GM12878 (cell line): ENCODE measurements around the gene TEC. TPM values are rescaled to one million over a fixed set of nuclear protein-coding genes. Genes with fewer than 3 reads are reported as not detected.
A peak's percentile ranks its signal among the peaks of the same experiment; 100 is the strongest.

Experiments used
- ATAC-seq: fragments of 200-7000 bp; cut with Tn5 transposase; 3 replicates; pipeline ENCODE4 v1.9.1; 2020; ENCODE audit warnings: mild to moderate bottlenecking, moderate library complexity
- BruUV-seq: library from RNA; stranded (reverse); fragments of 400-500 nt; replicated peaks from 2 replicates; lab custom pipeline; 2021; lab: Mats Ljungman, UMichigan
- CTCF ChIA-PET: fragments of 300-600 bp; sonication (Branson Sonifier 250); formaldehyde crosslinking; extraction: SDS; loops from one replicate; lab custom pipeline; 2021; ENCODE audit warnings: inconsistent platforms; lab: Yijun Ruan, JAX
- POLR2A ChIA-PET: fragments of 350-600 bp; formaldehyde crosslinking; extraction: SDS; loops from one replicate; lab custom pipeline; 2021; ENCODE audit warnings: inconsistent platforms; lab: Charles Lee
- RAD21 ChIA-PET: fragments of 300-600 bp; sonication (Branson Sonifier 250); formaldehyde crosslinking; loops from one replicate; lab custom pipeline; 2023; ENCODE audit warnings: antibody characterized with exemption; ENCODE audit not compliant: unreplicated experiment; lab: Charles Lee
- SMC1A ChIA-PET: fragments of 300-600 bp; sonication (Branson Sonifier 250); formaldehyde crosslinking; loops from one replicate; lab custom pipeline; 2023; ENCODE audit not compliant: unreplicated experiment, uncharacterized antibody; lab: Charles Lee
- DNase-seq: peaks from one replicate; pipeline ENCODE4 v3.0.0-alpha.2; 2011; ENCODE audit warnings: low read depth, low spot score
- FAIRE-seq: peaks from 3 replicates; lab custom pipeline; 2011; peaks lifted over from hg19 to GRCh38; lab: Jason Lieb, UNC
- H2AFZ ChIP-seq: 2 replicates; pipeline ENCODE4 v1.6.0; 2011; ENCODE audit warnings: low read depth, low read length, control low read depth; ENCODE audit not compliant: control insufficient read depth
- H3K27ac ChIP-seq: 2 replicates; pipeline ENCODE4 v1.5.1; 2011; ENCODE audit warnings: control low read depth; ENCODE audit not compliant: control insufficient read depth, insufficient read depth
- H3K27me3 ChIP-seq, 2 experiments: replicated peaks in 1 of 2; 2 replicates each; pipeline versions ENCODE4 v1.6.0 to v1.6.1; 2011; ENCODE audit warnings: low read length in 1 of 2; ENCODE audit not compliant: control insufficient read depth in 2 of 2, insufficient read depth in 2 of 2
- H3K36me3 ChIP-seq, 2 experiments: 2 replicates each; pipeline ENCODE4 v1.5.1; 2011; ENCODE audit warnings: low read length in 1 of 2; ENCODE audit not compliant: control insufficient read depth in 2 of 2, insufficient read depth in 2 of 2
- H3K4me1 ChIP-seq: 2 replicates; pipeline ENCODE4 v1.6.1; 2011; ENCODE audit warnings: mild to moderate bottlenecking, low read length, moderate library complexity, mixed read lengths; ENCODE audit not compliant: control insufficient read depth, insufficient read depth
- H3K4me2 ChIP-seq: 2 replicates; pipeline ENCODE4 v1.6.0; 2011; ENCODE audit warnings: control low read depth; ENCODE audit not compliant: control insufficient read depth, insufficient read depth
- H3K4me3 ChIP-seq: fragments of 200-600 bp; sonication (generic); 2 replicates; pipeline ENCODE4 v1.5.1; 2016
- H3K79me2 ChIP-seq: 2 replicates; pipeline ENCODE4 v1.6.0; 2011; ENCODE audit warnings: low read length; ENCODE audit not compliant: control insufficient read depth, insufficient read depth
- H3K9ac ChIP-seq: 2 replicates; pipeline ENCODE4 v1.8.0; 2011; ENCODE audit warnings: low read length, control low read depth, mixed read lengths; ENCODE audit not compliant: control insufficient read depth, insufficient read depth
- H3K9me3 ChIP-seq: replicated peaks from 3 replicates; pipeline ENCODE4 v1.5.1; 2011; ENCODE audit warnings: mild to moderate bottlenecking, low read length; ENCODE audit not compliant: control insufficient read depth, insufficient read depth
- H4K20me1 ChIP-seq: 2 replicates; pipeline ENCODE4 v1.6.0; 2011; ENCODE audit not compliant: control insufficient read depth, insufficient read depth
- IKZF2 ChIP-seq, 2 experiments: fragments of 450-650 bp; IDR thresholded peaks; 2 replicates each; pipeline ENCODE4 v1.6.1; 2017; ENCODE audit warnings: mild to moderate bottlenecking in 2 of 2, moderate library complexity in 2 of 2
- JUNB ChIP-seq: IDR thresholded peaks from 2 replicates; pipeline ENCODE4 v1.6.1; 2016; ENCODE audit warnings: antibody characterized with exemption, mild to moderate bottlenecking
- NFYB ChIP-seq: IDR thresholded peaks from 2 replicates; pipeline ENCODE4 v1.6.1; 2011; ENCODE audit warnings: low read depth, mild to moderate bottlenecking, low read length, improper control_type of control experiment, moderate library complexity; ENCODE audit not compliant: insufficient read depth
- RUNX3 ChIP-seq: IDR thresholded peaks from 2 replicates; pipeline ENCODE4 v1.6.1; 2012; ENCODE audit warnings: low read length, inconsistent platforms
- SRF ChIP-seq, 2 experiments: IDR thresholded peaks; 2 replicates each; pipeline ENCODE4 v1.6.1; 2011; ENCODE audit warnings: low read depth in 2 of 2, low read length in 2 of 2, mild to moderate bottlenecking in 1 of 2, moderate library complexity in 1 of 2
- SUPT20H ChIP-seq: IDR thresholded peaks from 2 replicates; pipeline ENCODE4 v1.6.1; 2011; ENCODE audit warnings: low read depth, mild to moderate bottlenecking, low read length, moderate library complexity, borderline replicate concordance; ENCODE audit not compliant: control insufficient read depth
- ZNF217 ChIP-seq: fragments of 450-650 bp; IDR thresholded peaks from 2 replicates; pipeline ENCODE4 v1.6.1; 2017; ENCODE audit warnings: antibody characterized with exemption, mild to moderate bottlenecking
- ZNF384 ChIP-seq: IDR thresholded peaks from 2 replicates; pipeline ENCODE4 v1.6.1; 2012; ENCODE audit warnings: low read depth, mild to moderate bottlenecking, low read length, improper control_type of control experiment, borderline replicate concordance
- WGBS: methylation state at CpG from one replicate; pipeline ENCODE4 v1.1.6; 2016; ENCODE audit warnings: low lambda C conversion rate; ENCODE audit not compliant: insufficient replicate concordance, insufficient coverage; ENCODE audit errors: missing lambda C conversion rate; 5-methylcytosine and 5-hydroxymethylcytosine counted together
- in situ Hi-C: fragments of 300-500 bp; cut with MboI; formaldehyde crosslinking; loops from 9 replicates; pipeline ENCODE4 v1.14.3; 2018; ENCODE audit warnings: mixed read lengths
- intact Hi-C: fragments of 100-400 bp; cut with micrococcal nuclease; formaldehyde crosslinking; loops from one replicate; pipeline ENCODE4 v1.14.2; 2022; ENCODE audit not compliant: unreplicated experiment
- polyA plus RNA-seq, 11 experiments: library from polyadenylated mRNA; depleted of rRNA in 4 of 11; unstranded in 6 of 11; stranded (reverse) in 5 of 11; fragments of >200 nt; fragmentation: Nextera tagmentation in 4 of 11; fragmentation: Illumina TruSeq in 1 of 11; extraction: Ambion mirVana in 4 of 11; extraction: Trizol in 1 of 11; gene quantifications; 1 replicate in 1 of 11; 2 replicates in 10 of 11; pipeline versions ENCODE4 v1.2.1 to v1.2.3, GENCODE V29; 2011 to 2016; ENCODE audit warnings: inconsistent platforms in 2 of 11, missing spikeins in 2 of 11, low read depth in 1 of 11
- total RNA-seq, 4 experiments: library from RNA; depleted of rRNA in 3 of 4; stranded (reverse); fragments of >200 nt in 3 of 4; fragmentation: Illumina TruSeq in 1 of 4; extraction: Trizol in 1 of 4; gene quantifications; 2 replicates each; pipeline versions ENCODE4 v1.2.1 to v1.2.3, GENCODE V29; 2013 to 2021
- TF ChIP-seq, protein P1 (sequence below): fragments of 450-650 bp; IDR thresholded peaks from 2 replicates; pipeline ENCODE4 v1.6.1; 2017; ENCODE audit warnings: mild to moderate bottlenecking, low read depth, inconsistent platforms; ENCODE audit not compliant: poor library complexity, severe bottlenecking
- TF ChIP-seq, protein P2 (sequence below): fragments of 450-650 bp; IDR thresholded peaks from 2 replicates; pipeline ENCODE4 v1.6.1; 2017; ENCODE audit warnings: mild to moderate bottlenecking

The TEC gene
- total and polyA plus RNA-seq, 10 of the 15 experiments (the other 5 are each of a cell fraction or from before 2014, with no cell fraction given), result 7.4 to 27.2 (median 17.1) TPM

DNA sequence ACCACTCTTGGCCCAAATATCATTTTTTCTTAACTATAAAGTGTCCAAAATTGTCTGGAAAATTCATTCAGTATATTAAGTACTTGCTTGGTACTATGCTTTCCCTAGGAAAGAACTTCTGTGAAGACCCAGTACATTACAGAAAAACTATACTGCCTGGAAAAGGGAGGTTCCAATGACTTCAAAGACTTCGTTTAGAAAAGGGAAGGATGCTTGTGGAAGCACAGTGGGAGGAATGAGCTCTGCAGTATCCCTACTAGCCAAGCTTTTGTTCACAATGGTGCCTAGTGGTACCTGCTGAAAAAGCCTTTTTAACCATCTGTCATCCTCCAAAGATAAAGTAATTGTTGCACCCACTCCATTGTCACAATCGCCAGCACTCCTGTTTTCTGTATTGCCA, 7.2 kb downstream of the TEC start:
- no peak overlapping the region for H3K4me3 ChIP-seq
- CTCF ChIA-PET, result no interaction called here
- H4K20me1 ChIP-seq, result no peaks in the 10 kb centered on the region
- H3K36me3 ChIP-seq, result peaks cover 0 to 4% of the 10 kb centered on the region in 2 experiments; a peak in 2 of 4 replicates
- ATAC-seq, result no peak
- no peaks in the 10 kb centered on the region for H3K27me3 ChIP-seq
- POLR2A ChIA-PET, result interaction anchor here (1.0 to 1.1 kb wide), 3 partner anchors 53 to 88 kb away, joined by 3 to 4 read pairs (median 3); no protein-coding TSS in a partner anchor
- H3K9ac ChIP-seq, result no peak overlapping the region
- peak overlapping the region; percentile 42 for H3K4me2 ChIP-seq
- no peak for FAIRE-seq
- no peak overlapping the region for H3K27ac ChIP-seq
- BruUV-seq, result no TSS peak
- SMC1A ChIA-PET, result interaction anchor here (0.6 to 2.3 kb wide), 6 partner anchors 9 to 58 kb away, joined by 3 to 17 read pairs (median 6); no protein-coding TSS in a partner anchor
- WGBS, result 100% methylated on average over 2 of the region's 2 CpGs
- RAD21 ChIA-PET, result interaction anchor here (0.8 to 2.8 kb wide), 4 partner anchors 11 to 70 kb away, joined by 3 to 12 read pairs (median 4); no protein-coding TSS in a partner anchor
- no peak for TF ChIP-seq JUNB
- intact Hi-C loops, result no loop called here
- peaks cover 92% of the 10 kb centered on the region for H3K79me2 ChIP-seq
- H3K9me3 ChIP-seq, result peaks cover 3% of the 10 kb centered on the region; the same call in 2 of the 3 replicates
- no peak overlapping the region for H2AFZ ChIP-seq
- in situ Hi-C loops, result no loop called here
- DNase-seq, result no peak
- peaks cover 23% of the 10 kb centered on the region for H3K4me1 ChIP-seq

DNA sequence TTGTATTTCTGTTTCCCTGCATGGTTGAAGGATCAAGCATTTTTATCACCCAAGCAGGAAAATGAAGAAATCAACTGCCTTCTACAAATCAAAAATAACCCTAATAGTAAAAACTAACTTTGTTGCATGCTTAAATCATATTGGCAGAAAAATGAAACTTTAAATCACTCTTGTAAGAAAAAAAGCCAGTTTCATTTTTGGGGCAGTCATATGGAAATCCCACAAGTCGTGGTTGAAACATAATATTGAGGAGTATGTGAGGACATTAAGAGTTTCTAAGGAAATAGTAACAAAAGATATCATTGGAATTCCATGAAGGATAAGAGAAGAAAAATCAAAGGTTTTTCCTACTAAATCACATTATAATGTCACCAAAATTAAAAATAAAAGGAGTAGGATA, 8.4 kb downstream of the TEC start:
- ChIA-PET SMC1A (interaction anchor here (0.7 to 5.0 kb wide), 15 partner anchors 10 to 131 kb away, joined by 3 to 36 read pairs (median 5); no protein-coding TSS in a partner anchor), RAD21 (interaction anchor here (1.2 to 2.8 kb wide), 2 partner anchors 46 to 49 kb away, joined by 3 to 12 read pairs; no protein-coding TSS in a partner anchor), POLR2A (interaction anchor here (0.5 to 2.1 kb wide), 5 partner anchors 9 to 69 kb away, joined by 3 to 7 read pairs (median 4); no protein-coding TSS in a partner anchor), CTCF (interaction anchor here (0.6 to 1.3 kb wide), 4 partner anchors 9 to 153 kb away, joined by 3 to 6 read pairs (median 4); no protein-coding TSS in a partner anchor)
- no peaks in the 10 kb centered on the region for H3K27me3 ChIP-seq
- ATAC-seq (peak; percentile 43), DNase-seq (no peak), FAIRE-seq (no peak)
- H3K9me3 ChIP-seq, result peaks cover 3% of the 10 kb centered on the region; the same call in 2 of the 3 replicates
- in situ Hi-C loops (no loop called here), intact Hi-C loops (no loop called here)
- H2AFZ ChIP-seq, result no peak overlapping the region
- peaks cover 90% of the 10 kb centered on the region for H3K79me2 ChIP-seq
- H3K27ac ChIP-seq, result peak overlapping the region; percentile 64
- peak overlapping the region; percentile 37; the same call in 1 of the 2 replicates for H3K4me3 ChIP-seq
- no peaks in the 10 kb centered on the region for H4K20me1 ChIP-seq
- peak overlapping the region; percentile 61 for H3K4me2 ChIP-seq
- H3K4me1 ChIP-seq, result peaks cover 20% of the 10 kb centered on the region
- 0% methylated on average over 1 of the region's 1 CpG for WGBS
- no TSS peak for BruUV-seq
- H3K9ac ChIP-seq, result no peak overlapping the region; the same call in 1 of the 2 replicates
- H3K36me3 ChIP-seq, result peaks cover 0 to 6% of the 10 kb centered on the region in 2 experiments; a peak in 2 of 4 replicates
- TF ChIP-seq IKZF2 (IDR thresholded peaks at IDR 0.05), result peak; percentile 31 to 38; a peak in 2 of 4 replicates
- TF ChIP-seq NFYB, result no peak
- TF ChIP-seq, protein P1, sequence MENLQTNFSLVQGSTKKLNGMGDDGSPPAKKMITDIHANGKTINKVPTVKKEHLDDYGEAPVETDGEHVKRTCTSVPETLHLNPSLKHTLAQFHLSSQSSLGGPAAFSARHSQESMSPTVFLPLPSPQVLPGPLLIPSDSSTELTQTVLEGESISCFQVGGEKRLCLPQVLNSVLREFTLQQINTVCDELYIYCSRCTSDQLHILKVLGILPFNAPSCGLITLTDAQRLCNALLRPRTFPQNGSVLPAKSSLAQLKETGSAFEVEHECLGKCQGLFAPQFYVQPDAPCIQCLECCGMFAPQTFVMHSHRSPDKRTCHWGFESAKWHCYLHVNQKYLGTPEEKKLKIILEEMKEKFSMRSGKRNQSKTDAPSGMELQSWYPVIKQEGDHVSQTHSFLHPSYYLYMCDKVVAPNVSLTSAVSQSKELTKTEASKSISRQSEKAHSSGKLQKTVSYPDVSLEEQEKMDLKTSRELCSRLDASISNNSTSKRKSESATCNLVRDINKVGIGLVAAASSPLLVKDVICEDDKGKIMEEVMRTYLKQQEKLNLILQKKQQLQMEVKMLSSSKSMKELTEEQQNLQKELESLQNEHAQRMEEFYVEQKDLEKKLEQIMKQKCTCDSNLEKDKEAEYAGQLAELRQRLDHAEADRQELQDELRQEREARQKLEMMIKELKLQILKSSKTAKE, result peak; percentile 14
- no peak for TF ChIP-seq SRF (IDR thresholded peaks at IDR 0.05; ENCODE audit: low read depth in 2 of 2, low read length in 2 of 2)
- TF ChIP-seq, protein P2, sequence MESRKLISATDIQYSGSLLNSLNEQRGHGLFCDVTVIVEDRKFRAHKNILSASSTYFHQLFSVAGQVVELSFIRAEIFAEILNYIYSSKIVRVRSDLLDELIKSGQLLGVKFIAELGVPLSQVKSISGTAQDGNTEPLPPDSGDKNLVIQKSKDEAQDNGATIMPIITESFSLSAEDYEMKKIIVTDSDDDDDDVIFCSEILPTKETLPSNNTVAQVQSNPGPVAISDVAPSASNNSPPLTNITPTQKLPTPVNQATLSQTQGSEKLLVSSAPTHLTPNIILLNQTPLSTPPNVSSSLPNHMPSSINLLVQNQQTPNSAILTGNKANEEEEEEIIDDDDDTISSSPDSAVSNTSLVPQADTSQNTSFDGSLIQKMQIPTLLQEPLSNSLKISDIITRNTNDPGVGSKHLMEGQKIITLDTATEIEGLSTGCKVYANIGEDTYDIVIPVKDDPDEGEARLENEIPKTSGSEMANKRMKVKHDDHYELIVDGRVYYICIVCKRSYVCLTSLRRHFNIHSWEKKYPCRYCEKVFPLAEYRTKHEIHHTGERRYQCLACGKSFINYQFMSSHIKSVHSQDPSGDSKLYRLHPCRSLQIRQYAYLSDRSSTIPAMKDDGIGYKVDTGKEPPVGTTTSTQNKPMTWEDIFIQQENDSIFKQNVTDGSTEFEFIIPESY, result no peak
- 0 out of 2 replicates have a peak, but pooled peaks have one; percentile 15 for TF ChIP-seq ZNF217
- TF ChIP-seq RUNX3, result peak; percentile 67; the same call in 1 of the 2 replicates
- TF ChIP-seq ZNF384, result peak; percentile 5; the same call in 1 of the 2 replicates
- TF ChIP-seq SUPT20H, result no peak
